HG02571 (cell line): ENCODE results near the gene ELF2.
"Not testable (repeated sequence)": the region's sequence is repeated elsewhere in the genome, so short reads cannot be mapped to it uniquely, and the experiment has no call there.

ENCODE experiments used
- ATAC-seq: cut with Tn5 transposase; IDR thresholded peaks from one replicate; pipeline ENCODE4 v1.9.1; 2021; ENCODE audit warnings: mild to moderate bottlenecking, moderate library complexity; ENCODE audit not compliant: unreplicated experiment

ELF2 gene

DNA sequence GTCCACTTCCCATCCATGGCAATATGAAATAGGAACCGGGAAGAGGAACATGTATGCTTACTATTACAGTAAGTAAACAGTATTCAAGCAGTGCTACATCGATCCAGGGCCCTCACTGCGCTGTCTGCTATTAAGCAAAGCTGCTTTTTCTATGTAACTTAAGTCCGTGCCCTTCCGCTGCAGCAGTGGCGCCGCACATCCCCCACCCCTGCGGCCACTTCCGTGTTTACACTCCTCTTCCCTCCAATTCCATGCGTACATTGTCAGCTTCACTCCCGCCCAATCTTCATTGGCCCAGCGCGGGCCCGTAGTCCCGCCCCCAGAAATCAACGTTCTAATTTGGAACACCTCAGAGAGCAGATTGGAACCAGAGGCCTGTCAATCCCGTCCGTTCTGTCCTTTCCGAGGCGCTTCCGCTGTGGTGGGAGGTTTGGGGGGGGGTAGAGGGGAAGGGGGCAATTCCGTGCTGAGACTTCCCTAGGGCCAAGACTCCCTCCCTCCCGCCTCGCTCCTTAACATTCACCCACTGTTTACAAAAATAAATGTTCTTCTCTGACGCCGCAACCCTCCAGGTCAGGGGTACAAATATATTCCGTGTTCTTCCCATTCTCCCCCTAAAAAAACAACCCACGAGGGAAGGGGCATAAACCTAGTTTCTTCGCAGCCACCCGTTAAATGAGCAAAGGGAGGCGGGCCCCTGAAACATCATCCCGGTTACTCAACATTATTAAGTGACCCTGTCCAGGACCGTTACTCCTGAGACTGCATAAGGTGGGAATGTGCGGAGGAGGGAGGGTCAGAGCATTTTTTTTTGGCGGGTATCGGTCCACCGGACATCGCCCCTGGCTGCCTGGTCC lies 94.0 kb downstream of the ELF2 start:
- ATAC-seq, result peak; percentile 85

DNA sequence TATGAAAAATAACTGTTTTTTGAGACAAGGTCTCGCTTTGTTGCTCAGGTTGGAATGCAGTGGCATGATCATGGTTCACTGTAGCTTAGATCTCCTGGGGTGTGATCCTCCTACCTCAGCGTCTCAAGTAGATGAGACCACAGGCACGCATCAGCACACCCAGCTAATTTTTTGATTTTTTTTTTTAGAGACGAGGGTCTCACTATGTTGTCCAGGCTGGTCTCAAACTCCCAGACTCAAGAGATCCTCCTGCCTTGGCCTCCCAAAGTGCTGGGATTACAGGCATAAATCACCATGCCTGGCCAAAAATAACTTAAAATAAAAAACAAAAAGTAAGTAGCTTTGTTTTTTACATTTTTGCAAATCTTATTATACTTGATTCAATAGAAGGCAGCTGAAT lies 98.1 kb downstream of the ELF2 start:
- ATAC-seq, result no peak

DNA sequence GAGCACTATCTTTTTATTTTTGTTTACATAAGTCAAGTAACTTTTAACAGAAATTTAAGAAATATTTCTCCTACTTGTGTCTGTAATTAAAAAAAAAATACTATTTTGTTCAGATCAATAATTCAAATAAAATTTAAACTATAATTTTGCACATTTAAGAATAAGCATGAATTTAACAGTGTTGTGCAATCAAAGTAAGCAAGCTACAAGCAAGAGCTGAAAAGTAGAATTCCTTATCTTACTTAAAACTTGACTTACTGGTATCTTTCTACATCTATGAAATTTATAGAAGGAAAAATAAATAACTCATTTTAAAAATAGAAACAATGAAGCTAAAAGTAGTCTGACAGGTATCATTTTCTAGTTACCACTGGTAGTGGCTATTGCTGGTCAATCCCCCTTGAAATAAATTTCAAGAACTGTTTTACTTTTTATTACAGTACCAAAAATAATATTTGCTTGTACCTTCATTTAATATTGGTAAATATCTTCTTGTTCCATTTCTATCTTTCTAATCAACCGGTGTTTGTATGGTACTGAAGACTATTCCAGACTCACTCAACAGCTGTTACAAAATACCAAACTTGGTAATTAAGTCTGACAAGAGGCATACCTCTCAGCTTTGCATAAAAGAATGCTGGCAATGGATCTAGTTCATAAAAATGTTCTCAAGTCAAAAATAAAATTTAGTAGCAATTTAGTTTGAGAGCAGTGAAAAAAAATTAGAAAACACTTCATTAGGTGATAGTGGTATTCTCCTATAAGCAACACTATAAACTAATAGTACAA lies 99.3 kb downstream of the ELF2 start:
- no peak for ATAC-seq

DNA sequence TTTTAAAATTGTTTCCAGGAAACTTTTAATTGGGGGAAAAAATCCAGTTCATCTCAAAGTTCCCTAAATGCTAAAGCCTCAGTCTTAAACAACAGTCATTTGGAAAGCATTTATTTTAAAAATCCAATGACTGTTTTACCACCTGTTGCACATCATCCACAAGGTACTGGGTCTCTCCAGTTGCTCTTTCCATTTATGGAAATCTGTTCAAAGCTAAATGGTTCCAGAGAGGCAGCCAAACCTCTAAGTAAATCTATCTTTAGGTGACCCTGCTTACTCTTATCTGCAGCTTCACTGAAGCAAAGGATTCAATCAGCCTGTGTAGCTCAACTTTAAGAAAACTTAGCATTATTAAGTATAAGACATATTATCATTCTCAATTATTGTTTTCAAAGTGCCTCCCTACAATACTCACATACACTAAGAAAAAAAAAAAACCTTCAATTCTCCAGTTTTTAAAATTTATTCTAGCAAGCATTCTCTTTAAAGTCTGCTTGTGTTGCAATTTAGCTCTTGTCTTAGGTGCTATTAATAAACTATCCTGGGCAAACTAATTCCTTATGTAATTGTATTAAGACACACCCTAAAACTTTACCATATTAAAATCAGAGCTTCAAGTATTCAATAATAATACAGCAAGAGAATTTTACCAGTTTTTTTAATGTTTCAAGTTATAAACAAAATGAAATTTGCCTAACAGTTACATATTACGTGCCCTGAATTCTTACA lies 100.8 kb downstream of the ELF2 start:
- no peak for ATAC-seq

DNA sequence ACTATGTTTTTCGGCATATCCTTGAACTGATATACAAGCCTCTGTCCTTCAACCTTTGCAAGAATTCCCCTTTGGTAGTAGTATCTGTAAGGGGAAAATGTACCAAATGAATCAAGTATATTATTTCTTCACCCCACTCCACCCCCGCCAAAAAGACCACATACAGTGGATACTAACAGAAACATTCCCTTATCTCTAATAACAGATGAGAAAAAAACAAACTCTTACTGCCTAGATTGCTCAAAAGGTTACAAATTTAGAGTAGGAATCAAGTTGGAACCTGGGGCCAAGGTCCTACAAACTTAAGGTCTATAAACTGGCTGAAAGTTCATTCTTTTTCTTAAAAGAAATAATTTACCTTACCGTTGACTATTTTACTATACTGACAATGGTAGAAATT lies 116.4 kb downstream of the ELF2 start:
- no peak for ATAC-seq

DNA sequence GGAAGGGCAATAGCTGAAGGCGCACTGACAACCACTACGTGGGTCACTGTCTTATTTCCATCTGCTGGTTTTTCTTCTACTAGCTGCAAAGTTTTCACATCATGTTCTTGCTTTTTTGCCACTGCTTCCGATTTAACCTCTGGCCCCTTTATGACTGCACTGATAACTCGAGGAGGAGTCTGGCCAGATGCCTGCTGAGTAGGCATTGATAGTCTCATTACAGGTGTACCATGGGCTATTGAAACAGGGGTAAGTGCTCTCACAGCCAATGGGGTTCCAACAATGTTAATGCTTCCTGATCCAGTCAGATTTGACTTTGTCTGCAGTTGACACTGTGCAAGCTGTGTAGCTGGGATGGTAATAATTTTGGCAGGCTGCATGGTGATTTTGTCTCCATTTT lies 118.0 kb downstream of the ELF2 start:
- ATAC-seq, result not testable (repeated sequence)

DNA sequence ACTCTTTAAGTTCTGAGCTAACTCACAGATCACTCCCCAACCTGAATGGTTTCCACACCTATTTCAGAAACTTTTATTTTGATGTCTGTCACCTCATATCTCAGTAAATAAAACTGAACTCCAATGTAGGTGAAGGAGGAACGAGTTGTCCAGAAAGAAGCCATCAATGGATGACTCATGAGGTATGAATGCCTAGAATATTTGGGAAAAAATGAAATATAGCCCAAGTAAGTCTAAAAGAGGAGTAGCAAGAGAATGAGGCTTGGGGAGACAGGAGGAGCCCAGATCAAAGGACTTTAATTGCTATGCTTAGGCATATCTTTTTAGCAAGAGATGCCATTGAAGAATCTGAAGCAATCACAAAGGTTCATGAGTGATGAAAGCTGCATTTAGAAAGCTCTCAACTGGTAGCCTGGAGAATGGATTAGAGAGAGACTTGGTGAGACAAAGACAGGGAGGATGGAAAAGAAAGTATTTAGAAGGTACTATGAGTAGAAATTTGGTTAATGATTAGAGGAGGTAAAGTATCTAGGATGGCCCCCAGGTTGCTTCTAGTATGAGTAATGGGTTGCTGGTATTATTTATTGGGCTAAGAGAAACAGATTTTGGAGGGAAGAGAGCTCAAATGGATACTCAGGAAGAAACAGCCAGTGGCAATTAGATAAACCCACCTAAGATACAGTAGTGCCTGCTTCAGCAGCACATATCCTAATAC lies 122.1 kb downstream of the ELF2 start:
- no peak for ATAC-seq

DNA sequence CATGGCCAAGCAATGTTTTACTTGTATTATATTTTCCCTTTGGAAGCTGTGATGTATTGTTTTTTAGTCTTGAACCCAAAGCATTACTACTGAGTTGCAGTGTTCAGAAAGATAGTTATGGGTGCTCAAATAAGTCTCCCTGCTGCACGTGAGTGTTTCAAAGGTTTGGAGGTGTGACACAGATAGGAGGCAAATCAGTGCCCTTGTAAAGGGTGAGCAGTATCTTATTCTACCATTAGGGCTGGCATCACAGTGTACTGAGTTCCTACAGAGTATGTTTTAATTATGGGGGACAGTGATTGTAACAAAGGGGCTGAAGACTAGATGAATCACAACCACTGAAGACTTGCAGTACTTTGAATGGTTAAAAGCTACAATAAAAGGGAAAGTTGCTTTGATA lies 123.1 kb downstream of the ELF2 start:
- no peak for ATAC-seq

DNA sequence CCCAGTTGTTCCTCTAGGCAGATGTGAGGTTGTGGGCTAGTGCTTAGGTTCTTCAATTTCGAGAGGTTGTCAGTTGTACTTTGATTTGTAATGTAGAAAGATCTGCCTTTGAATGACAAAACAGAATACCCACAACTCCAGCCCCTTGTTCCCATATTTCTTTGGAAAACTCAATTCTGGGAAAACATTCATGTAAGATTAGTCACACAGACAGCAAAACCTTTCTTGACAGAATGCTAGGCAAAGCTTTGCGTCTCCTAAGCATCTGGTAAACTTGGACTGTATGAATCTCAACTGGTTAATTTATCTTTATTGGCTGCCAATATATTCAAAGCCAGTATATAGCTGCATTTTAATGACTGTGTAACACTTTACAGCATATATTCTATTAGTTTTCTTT lies 126.6 kb downstream of the ELF2 start:
- no peak for ATAC-seq

DNA sequence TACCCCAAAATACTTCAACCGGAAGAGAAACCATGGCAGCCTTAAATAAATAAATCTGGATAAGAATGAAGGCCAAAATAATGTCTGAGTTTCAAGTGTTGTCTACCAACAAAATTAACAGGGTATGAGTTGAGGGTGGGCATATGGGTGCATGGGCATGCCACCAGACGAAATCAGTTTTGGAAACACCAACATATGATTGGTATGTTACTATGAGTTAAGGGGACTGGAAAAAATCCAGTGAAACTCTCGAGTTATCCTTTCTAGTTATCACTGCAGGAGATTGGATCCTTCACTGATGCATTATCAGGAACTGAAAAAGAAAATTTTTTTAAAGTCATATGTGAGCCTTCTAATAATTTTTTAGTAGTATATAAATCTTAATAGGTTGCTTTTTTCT lies 129.0 kb downstream of the ELF2 start:
- no peak for ATAC-seq

DNA sequence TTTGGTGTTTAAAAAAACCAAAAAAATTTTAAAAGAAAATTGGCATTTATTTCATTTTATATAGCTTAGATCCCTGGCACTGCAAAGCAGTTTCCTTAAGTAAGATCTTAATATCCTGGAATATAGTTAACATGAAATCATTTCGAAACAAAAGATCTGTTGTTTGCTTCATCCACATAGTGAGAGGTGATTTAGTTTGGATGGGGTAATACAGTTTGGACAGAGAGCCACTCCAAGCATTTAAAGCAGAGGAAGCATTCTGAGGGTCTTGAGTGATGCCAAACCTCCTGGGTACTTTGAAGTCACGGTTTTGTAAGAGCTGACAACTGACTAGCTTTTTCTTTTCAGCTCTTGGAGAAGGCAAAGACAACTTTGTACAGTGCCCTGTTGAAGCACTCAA lies 132.7 kb downstream of the ELF2 start:
- ATAC-seq, result no peak

DNA sequence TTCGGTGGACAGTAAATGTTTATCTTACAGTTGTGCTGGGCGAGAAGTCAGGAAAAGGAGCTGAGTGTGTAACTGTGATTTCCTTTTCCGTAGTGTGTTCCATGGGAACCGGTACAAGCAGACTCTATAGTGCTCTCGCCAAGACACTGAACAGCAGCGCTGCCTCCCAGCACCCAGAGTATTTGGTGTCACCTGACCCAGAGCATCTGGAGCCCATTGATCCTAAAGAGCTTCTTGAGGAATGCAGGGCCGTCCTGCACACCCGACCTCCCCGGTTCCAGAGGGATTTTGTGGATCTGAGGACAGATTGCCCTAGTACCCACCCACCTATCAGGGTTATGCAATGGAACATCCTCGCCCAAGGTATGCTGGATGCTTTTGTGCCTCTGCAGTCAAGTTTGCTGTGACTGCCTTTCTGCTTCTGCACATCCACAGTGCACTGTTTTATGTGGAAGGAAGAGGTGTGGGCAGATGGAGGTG lies 134.0 kb downstream of the ELF2 start:
- no peak for ATAC-seq

DNA sequence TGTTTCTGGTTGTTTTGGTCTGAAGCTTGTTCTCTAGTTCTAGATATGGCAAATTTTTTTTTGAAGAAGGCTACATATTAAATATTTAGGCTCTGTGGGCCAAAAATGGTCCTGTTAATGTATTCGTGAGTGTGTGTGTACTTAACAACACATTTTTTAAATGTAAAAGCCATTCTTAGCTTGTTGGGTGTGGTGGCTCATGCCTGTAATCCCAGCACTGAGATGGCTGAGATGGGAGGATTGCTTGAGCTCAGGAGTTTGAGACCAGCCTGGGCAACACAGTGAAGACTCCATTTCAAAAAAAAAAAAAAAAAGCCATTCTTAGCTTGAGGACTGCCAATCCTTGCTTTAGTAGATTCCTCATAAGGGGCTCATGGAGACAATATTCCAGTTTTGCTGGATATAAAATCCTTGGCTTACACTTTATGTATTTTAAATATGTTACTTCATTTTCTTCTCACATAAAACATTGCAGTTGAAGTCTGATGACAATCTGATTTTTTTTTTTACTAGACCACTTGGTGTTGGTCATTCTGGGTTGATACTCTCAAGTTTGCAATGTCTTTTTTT lies 138.1 kb downstream of the ELF2 start:
- ATAC-seq, result no peak

DNA sequence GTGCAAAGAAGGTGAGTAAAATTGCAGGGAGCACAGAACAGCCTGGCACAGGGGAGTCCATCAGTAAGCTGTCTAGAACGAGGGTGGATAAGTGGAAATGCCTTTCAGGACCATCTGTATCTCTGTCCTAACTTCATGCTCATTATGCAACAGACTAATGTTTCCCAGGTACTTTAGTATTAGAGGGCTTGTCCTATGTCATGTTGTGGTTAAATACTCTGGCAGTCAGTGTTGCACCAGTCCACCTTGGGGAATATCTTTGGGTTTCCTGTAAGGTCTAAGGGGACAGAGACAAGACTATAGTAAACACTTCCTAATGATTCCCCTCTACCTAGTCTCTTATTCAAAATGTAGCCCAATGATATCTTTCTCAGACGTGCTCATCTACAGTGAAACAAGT lies 140.1 kb downstream of the ELF2 start:
- no peak for ATAC-seq

DNA sequence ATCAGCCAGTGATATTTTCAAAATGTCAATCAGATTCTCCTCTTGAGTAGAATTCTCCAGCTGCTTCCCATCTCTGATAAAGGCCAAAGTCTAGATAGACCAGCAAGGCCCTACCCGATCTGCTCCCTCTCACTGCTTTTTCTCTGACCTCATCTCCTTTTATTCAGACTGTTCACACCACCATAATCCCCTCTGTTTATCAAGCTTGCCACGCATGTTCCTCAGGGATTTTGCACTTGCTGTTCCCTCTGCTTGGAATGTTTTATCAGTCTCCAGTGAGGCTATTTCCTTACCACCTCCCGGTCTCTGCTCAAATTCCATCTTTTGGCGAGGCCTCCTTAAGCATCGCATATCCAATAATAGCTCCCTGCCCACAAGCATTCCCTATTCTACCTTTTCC lies 141.4 kb downstream of the ELF2 start:
- ATAC-seq, result no peak

DNA sequence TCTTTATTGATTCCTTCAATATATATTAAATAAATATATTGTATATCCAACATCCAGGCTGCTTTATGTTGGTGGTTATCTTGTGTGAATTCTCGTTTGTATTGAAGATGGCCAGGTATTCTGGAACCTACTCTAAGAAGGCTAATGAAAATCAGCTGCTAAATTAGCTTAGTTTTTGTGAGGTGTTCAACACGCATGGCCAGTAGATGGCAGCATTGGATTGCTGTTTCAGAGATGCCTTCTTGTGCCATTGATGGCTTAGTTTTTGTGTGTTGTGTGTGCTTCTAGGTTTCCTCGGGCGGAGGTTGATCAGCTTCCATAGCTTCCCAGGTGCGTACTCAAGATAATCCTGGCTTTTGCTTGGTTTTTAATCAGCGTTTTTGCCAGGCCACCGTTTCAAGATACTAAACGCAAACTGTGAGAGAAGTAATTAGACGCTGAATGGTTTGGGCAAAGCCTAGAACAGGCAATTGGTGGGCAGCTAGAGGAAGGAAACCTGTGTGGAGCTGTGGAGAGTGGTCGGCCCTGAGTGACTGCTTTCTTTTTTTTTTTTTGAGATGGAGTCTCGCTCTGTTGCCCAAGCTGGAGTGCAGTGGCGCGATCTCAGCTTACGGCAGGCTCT lies 146.3 kb downstream of the ELF2 start:
- ATAC-seq, result peak; percentile 75

DNA sequence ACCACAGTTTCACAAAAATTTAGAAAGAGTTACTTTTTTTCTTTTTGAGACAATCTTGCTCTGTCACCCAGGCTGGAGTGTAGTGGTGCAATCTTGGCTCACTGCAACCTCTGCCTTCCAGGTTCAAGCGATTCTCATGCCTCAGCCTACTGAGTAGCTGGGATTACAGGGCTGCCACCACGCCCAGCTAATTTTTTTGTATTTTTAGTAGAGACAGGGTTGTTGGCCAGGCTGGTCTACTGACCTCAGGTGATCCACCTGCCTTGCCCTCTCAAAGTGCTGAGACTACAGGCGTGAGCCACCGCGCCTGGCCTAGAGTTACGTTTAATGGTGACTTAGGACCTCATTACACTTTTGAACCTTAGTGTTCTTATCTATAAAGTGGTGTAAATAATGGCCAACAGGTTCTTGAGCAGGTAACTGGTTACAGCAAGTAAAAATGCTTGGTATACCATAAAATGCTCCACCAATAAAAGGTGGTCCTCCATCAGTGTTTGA lies 147.1 kb downstream of the ELF2 start:
- ATAC-seq, result not testable (repeated sequence)

DNA sequence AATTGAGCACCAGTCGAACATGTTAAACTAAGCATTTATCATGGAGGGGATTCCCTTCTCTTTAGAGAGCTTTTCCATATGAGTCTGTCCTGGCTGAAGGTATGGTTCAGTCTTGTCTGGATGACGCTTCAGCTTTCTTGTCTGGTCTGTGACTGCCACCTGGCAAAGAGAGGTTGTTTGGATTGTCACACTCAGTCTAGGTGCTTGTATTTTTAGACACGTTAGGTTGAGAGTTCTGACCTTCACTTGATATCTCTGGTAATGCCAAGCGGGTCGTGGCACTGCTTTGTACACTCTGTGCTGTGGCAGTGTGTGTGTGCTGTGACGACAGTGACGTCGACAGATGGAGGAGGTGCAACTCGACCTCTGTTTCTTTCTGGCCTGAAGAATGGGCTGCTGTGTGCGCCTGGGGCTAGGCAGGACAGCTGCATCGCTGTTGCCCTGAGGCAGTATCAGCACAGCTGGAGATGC lies 148.8 kb downstream of the ELF2 start:
- no peak for ATAC-seq

DNA sequence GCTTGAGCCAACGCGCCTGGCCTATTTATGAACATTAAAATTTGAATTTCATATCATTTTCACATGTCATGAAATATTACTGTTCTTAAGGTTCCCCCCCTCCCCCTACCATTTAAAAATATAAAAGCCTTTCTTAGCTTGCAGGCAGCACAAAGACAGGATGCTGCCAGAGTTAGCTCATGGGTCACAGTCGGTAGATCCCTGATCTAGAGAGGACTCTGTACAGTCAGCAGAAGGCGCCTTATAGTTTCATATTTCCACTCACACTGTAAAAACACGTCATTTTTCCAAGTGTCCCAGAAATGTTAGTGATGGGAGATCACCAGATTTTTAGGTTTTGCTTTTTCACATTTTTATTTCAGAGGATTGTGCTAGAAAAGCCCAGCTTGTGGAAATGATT lies 149.2 kb downstream of the ELF2 start:
- no peak for ATAC-seq

DNA sequence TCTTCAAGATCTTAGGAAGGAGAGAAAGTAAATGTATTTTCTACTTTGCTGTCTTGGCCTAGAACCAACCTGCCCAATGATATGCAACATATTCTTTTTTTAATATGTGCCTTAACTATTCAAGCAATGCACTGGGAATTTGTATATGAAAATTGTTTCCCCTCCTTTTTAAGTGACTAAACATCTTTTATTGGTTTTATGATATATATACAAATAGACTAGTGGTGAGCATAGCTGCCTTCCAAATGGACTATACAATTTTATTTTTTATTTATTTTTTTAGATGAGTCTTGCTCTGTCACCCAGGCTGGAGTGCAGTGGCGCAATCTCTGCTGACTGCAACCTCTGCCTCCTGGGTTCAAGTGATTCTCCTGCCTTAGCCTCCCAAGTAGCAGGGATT lies 151.2 kb downstream of the ELF2 start:
- ATAC-seq, result no peak
